Muscle layer of duodenum (tissue), 2 donors: ENCODE measurements around the gene POLR2A.
"Not testable (repeated sequence)": the region's sequence is repeated elsewhere in the genome, so short reads cannot be mapped to it uniquely, and the experiment has no call there.

Experiments used
- H3K27ac ChIP-seq: one replicate; pipeline ENCODE4 v1.7.0; 2013; ENCODE audit warnings: mild to moderate bottlenecking, low read length
- H3K27me3 ChIP-seq: one replicate; pipeline ENCODE4 v1.7.0; 2013; ENCODE audit warnings: low read depth, mild to moderate bottlenecking, control low read depth, low read length
- H3K36me3 ChIP-seq, 2 donors: one replicate each; pipeline ENCODE4 v1.7.0; 2013; ENCODE audit warnings: low read length in 2 of 2, control low read depth in 1 of 2, mild to moderate bottlenecking in 1 of 2; ENCODE audit not compliant: insufficient read depth in 2 of 2, control insufficient read depth in 1 of 2
- H3K4me1 ChIP-seq, 2 donors: one replicate each; pipeline ENCODE4 v1.7.0; 2013; ENCODE audit warnings: low read length in 2 of 2, mild to moderate bottlenecking in 2 of 2, control low read depth in 1 of 2, moderate library complexity in 1 of 2; ENCODE audit not compliant: insufficient read depth in 2 of 2, control insufficient read depth in 1 of 2
- H3K4me3 ChIP-seq, 2 donors: one replicate each; pipeline ENCODE4 v1.7.0; 2013; ENCODE audit warnings: low read length in 2 of 2, low read depth in 1 of 2, mild to moderate bottlenecking in 1 of 2
- H3K9me3 ChIP-seq, 2 donors: one replicate each; pipeline ENCODE4 v1.7.0; 2013; ENCODE audit warnings: low read length in 2 of 2, control low read depth in 1 of 2, mild to moderate bottlenecking in 1 of 2; ENCODE audit not compliant: control insufficient read depth in 1 of 2
- donor health status: healthy.

The POLR2A gene

GRCh38 chr17:7463372-7463846 is 20.8 kb upstream of the POLR2A start:
- Histone ChIP-seq H3K36me3 (peaks cover 5 to 39% of the 10 kb centered on the region in 2 donors), H3K9me3 (no peaks in the 10 kb centered on the region), H3K4me3 (no peak overlapping the region), H3K27ac (no peak overlapping the region), H3K27me3 (no peaks in the 10 kb centered on the region), H3K4me1 (peaks cover 6 to 17% of the 10 kb centered on the region in 2 donors)

DNA sequence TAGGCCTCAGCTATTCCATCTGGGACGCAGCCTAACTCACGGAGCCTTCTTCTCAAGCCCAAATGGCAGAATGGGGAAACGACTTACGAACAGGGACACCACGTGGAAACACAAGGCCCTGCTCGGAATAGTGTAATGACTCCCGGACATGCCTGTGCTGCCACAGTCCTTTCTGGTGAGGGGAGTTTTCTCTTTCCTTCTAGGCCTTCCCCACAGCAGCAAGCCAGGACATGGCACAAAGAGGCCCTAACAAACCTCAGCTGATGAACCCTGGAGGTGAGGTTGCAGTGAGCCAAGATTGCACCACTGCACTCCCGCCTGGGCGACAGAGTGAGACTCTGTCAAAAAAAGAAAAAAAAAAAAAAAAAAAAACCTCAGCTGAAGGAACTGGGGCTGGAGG is 20.1 kb upstream of the POLR2A start:
- H3K27ac ChIP-seq: no peak overlapping the region
- no peaks in the 10 kb centered on the region for H3K27me3 ChIP-seq
- H3K36me3 ChIP-seq: peaks cover 5 to 39% of the 10 kb centered on the region in 2 donors
- peaks cover 6 to 23% of the 10 kb centered on the region in 2 donors for H3K4me1 ChIP-seq
- H3K4me3 ChIP-seq: no peak overlapping the region
- no peaks in the 10 kb centered on the region for H3K9me3 ChIP-seq

- no peak overlapping the region for H3K4me3 ChIP-seq
- peaks cover 9 to 27% of the 10 kb centered on the region in 2 donors for H3K4me1 ChIP-seq
- H3K27me3 ChIP-seq: no peaks in the 10 kb centered on the region
- no peak overlapping the region for H3K27ac ChIP-seq
- no peaks in the 10 kb centered on the region for H3K9me3 ChIP-seq
- H3K36me3 ChIP-seq: peaks cover 5 to 39% of the 10 kb centered on the region in 2 donors
These were observed 18.4 kb upstream of the POLR2A start for GRCh38 chr17:7465597-7466275.

DNA sequence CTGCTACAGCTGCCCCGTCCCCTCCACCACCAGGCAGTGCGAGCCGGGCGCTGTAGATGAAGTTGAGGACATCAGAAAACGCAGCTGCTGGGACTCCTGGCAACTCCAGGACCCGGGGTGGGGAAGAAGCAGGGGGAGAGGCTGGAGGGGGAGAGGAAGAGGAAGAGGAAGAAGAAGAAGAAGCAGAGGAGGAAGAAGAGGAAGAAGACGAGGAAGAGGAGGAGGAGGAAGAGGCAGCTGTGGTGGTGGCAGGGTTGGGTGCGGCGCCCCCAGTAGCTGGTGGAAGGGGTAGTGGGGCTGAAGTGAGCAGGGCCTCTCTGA is 17.9 kb upstream of the POLR2A start:
- peaks cover 5 to 39% of the 10 kb centered on the region in 2 donors for H3K36me3 ChIP-seq
- H3K27ac ChIP-seq: peak overlapping the region; percentile 63
- peaks cover 10 to 33% of the 10 kb centered on the region in 2 donors for H3K4me1 ChIP-seq
- H3K9me3 ChIP-seq: no peaks in the 10 kb centered on the region
- H3K27me3 ChIP-seq: no peaks in the 10 kb centered on the region
- no peak overlapping the region for H3K4me3 ChIP-seq

DNA sequence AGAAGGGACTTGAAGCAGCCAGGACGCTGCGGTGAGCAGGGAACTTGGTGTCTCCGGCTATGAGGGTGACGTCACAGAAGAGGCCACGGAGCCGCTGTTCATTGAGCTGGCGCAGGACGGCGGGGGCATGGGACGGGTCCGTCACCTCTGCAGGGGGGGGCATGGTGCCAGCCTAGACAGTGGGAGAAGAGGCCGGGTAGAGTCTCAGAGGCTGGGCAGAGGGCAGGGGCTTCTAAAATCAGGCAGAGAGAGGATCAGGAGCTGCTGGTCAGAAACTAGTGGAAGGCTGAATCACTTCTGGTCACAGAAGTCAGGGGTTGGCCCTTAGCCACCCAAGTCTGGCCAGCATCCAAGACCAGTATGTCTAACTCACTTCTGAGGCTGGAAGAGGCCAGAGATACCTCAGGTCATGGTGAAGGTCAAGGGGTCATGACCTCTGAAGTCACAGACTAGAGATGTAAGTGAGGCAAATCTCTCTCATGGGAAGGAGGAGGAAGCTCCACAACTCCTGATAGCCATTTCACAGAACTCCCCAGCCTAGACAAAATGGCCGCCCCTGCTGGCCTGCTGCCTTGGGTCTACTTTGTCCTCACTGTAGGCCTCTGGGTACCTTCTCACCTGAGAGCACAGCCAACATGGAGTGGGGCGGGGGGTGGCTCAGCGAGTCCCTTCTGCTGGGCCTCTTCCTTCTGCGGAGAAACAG is 17.4 kb upstream of the POLR2A start:
- Histone ChIP-seq H3K4me3 (no peak overlapping the region), H3K27ac (peak overlapping the region; percentile 63), H3K36me3 (peaks cover 5 to 34% of the 10 kb centered on the region in 2 donors), H3K27me3 (no peaks in the 10 kb centered on the region), H3K4me1 (peaks cover 10 to 38% of the 10 kb centered on the region in 2 donors), H3K9me3 (no peaks in the 10 kb centered on the region)

DNA sequence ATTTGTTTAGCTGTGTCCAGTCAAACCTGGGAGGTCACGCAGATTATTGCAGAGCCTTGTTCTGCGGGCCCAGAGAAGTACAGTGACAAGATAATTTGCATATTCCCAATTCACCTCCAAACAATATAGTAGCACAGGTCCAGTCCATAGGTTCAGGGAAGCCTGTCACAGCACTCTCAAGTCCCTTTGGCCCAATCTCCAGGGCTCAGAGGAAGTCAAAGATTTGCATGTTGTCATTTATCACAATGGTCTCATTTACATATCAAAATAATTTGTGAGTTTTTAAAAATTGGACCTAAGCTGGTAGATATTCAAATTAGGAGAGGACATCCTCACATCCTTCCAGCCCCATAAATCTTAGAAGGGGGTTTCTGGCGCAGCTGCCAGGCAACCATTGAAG is 16.7 kb upstream of the POLR2A start:
- Histone ChIP-seq H3K9me3 (no peaks in the 10 kb centered on the region), H3K27me3 (no peaks in the 10 kb centered on the region), H3K4me1 (peaks cover 10 to 40% of the 10 kb centered on the region in 2 donors), H3K4me3 (no peak overlapping the region), H3K36me3 (peaks cover 5 to 30% of the 10 kb centered on the region in 2 donors), H3K27ac (no peak overlapping the region)

DNA sequence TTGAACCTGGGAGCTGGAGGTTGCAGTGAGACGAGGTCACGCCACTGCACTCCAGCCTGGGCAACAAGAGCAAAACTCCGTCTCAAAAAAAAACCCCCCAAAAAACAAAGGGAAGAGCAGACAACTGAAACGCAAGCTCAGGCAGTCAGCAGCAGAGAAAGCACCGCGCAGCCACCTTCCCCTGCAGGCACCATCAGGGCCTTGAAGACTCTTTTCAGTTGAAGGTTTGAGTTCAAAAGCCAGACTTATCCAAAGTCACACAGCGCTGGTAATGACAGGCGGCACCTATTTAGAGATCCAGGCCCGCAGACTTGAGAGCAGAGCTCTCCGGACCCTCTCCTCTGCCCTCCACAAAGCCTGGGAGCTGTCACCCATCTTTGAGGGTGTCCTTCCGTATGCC is 15.9 kb upstream of the POLR2A start:
- Histone ChIP-seq H3K9me3 (no peaks in the 10 kb centered on the region), H3K36me3 (peaks cover 5 to 22% of the 10 kb centered on the region in 2 donors), H3K27me3 (no peaks in the 10 kb centered on the region), H3K4me1 (peaks cover 10 to 40% of the 10 kb centered on the region in 2 donors), H3K27ac (no peak overlapping the region), H3K4me3 (no peak overlapping the region)

DNA sequence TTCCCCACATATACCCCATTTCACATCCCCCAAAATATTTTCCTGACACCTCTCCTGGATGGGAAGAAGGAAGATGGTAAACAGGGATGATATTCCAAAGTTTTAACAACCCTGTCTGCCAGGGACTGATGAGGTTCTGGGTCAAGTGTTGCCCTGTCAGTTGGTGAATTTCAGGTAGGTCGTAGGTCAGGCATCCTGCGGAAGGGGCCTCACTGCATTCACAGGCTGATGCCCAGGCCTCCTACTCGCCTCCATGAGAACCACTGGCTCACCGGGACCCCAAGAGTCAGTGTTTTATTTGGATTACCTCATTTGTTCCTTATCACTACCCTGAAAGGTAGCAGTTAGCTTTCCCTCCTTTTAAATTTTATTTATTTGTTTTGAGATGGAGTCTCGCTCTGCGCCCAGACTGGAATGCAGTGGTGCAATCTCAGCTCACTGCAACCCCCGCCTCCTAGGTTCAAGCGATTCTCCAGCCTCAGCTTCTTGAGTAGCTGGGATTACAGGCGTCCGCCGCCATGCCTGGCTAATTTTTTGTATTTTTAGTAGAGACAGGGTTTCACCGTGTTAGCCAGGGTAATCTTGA is 15.3 kb upstream of the POLR2A start:
- Histone ChIP-seq H3K27me3 (no peaks in the 10 kb centered on the region), H3K9me3 (no peaks in the 10 kb centered on the region), H3K4me1 (peaks cover 10 to 42% of the 10 kb centered on the region in 2 donors), H3K36me3 (peaks cover 3 to 16% of the 10 kb centered on the region in 2 donors), H3K27ac (no peak overlapping the region), H3K4me3 (no peak overlapping the region)

DNA sequence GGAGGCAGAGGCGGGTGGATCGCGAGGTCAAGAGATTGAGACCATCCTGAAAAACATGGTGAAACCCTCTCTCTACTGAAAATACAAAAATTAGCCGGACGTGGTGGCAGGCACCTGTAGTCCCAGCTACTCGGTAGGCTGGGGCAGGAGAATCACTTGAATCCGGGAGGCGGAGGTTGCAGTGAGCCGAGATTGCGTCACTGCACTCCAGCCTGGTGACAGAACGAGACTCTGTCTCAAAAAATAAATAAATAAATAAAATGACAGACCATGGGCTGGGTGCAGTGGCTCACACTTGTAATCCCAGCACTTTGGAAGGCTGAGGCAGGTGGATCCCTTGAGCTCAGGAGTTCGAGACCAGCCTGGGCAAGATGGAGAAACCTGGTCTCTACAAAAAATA is 14.3 kb upstream of the POLR2A start:
- Histone ChIP-seq H3K4me1 (peaks cover 10 to 42% of the 10 kb centered on the region in 2 donors), H3K36me3 (peaks cover 0 to 15% of the 10 kb centered on the region in 2 donors)
- H3K9me3 ChIP-seq, H3K27me3 ChIP-seq, H3K27ac ChIP-seq, H3K4me3 ChIP-seq: not testable (repeated sequence)

DNA sequence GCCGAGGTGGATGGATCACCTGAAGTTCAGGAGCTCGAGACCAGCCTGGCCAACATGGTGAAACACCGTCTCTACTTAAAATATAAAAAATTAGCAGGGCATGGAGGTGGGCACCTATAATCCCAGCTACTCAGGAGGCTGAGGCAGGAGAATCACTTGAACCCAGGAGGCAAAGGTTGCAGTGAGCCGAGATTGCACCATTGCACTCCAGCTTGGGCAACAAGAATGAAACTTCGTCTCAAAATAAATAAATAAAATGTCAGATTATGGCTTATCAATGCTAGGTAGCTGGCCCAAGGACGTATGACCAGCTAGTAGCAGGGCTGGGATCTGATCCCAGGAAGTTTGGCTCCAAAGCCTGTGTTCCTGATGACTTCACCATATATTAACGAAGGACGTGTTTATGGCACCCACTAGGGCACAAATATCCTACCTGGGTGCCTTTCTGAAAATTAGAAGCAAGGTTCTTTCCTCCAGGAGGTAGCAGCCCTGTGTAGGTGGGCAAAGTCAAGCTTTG is 13.7 kb upstream of the POLR2A start:
- H3K27ac ChIP-seq, H3K9me3 ChIP-seq, H3K27me3 ChIP-seq, H3K4me3 ChIP-seq: not testable (repeated sequence)
- H3K36me3 ChIP-seq: peaks cover 0 to 14% of the 10 kb centered on the region in 2 donors
- peaks cover 10 to 44% of the 10 kb centered on the region in 2 donors for H3K4me1 ChIP-seq

GRCh38 chr17:7471729-7472128 is 12.4 kb upstream of the POLR2A start:
- Histone ChIP-seq H3K27me3 (no peaks in the 10 kb centered on the region), H3K4me3 (no peak overlapping the region), H3K9me3 (no peaks in the 10 kb centered on the region), H3K36me3 (peaks cover 0 to 2% of the 10 kb centered on the region in 2 donors), H3K27ac (no peak overlapping the region), H3K4me1 (peaks cover 17 to 44% of the 10 kb centered on the region in 2 donors)
